Vagina (tissue), 2 donors: ENCODE data around the gene STARD13. TPM values are rescaled to one million over a fixed set of nuclear protein-coding genes. Genes with fewer than 3 reads are reported as not detected.

ENCODE experiments used
- DNase-seq, 2 donors: peaks; one replicate each; pipeline ENCODE4 v3.0.0-alpha.2; 2017; ENCODE audit errors: extremely low spot score in 2 of 2
- H3K27ac ChIP-seq: fragments of 200-600 bp; sonication (generic); one replicate; pipeline ENCODE4 v1.5.1; 2019
- H3K27me3 ChIP-seq: fragments of 200-600 bp; sonication (generic); one replicate; pipeline ENCODE4 v1.5.1; 2019
- H3K36me3 ChIP-seq, 2 donors: fragments of 200-600 bp; sonication (generic); one replicate each; pipeline ENCODE4 v1.5.1; 2017 to 2019
- H3K4me1 ChIP-seq: fragments of 200-600 bp; sonication (generic); one replicate; pipeline ENCODE4 v1.5.1; 2019
- H3K4me3 ChIP-seq, 2 donors: fragments of 200-600 bp; sonication (generic); 1 replicate in 1 of 2; 2 replicates in 1 of 2; pipeline ENCODE4 v1.5.1; 2016 to 2019
- H3K9me3 ChIP-seq: fragments of 200-600 bp; sonication (generic); one replicate; pipeline ENCODE4 v1.5.1; 2019
- CTCF ChIP-seq, 3 experiments: fragments of 450-650 bp in 2 of 3; fragments of 200-600 bp in 1 of 3; sonication (generic) in 1 of 3; IDR thresholded peaks; one replicate each; pipeline ENCODE4 v1.5.1; 2017 to 2019; ENCODE audit warnings: antibody characterized with exemption in 3 of 3, mild to moderate bottlenecking in 2 of 3, moderate library complexity in 2 of 3
- POLR2A ChIP-seq, 2 donors: fragments of 450-650 bp; IDR thresholded peaks; one replicate each; pipeline ENCODE4 v1.6.1; 2017; ENCODE audit warnings: antibody characterized with exemption in 2 of 2, mild to moderate bottlenecking in 2 of 2, moderate library complexity in 2 of 2
- POLR2AphosphoS5 ChIP-seq, 2 donors: sonication (generic); formaldehyde crosslinking; IDR thresholded peaks; one replicate each; pipeline ENCODE4 v1.9.0; 2017; ENCODE audit warnings: antibody characterized with exemption in 2 of 2, mild to moderate bottlenecking in 2 of 2, low read depth in 1 of 2; ENCODE audit not compliant: insufficient read depth in 1 of 2
- intact Hi-C: fragments of 100-400 bp; cut with DNase I; formaldehyde crosslinking; loops from one replicate; pipeline ENCODE4 v1.15.1; 2023
- total RNA-seq: library from RNA; depleted of rRNA; stranded (reverse); fragments of >200 nt; gene quantifications from one replicate; pipeline ENCODE4 v1.2.3, GENCODE V29; 2016

STARD13 gene
- total RNA-seq, 1 donor from 2014 or later: 33.1 TPM

- TF ChIP-seq CTCF (IDR thresholded peaks at IDR 0.05): no peak
- no peak for TF ChIP-seq POLR2A (IDR thresholded peaks at IDR 0.05)
- TF ChIP-seq POLR2AphosphoS5 (IDR thresholded peaks at IDR 0.05; ENCODE audit: insufficient read depth in 1 of 2, low read depth in 1 of 2): no peak
- H3K4me1 ChIP-seq: peaks cover 68% of the 10 kb centered on the region
- no peaks in the 10 kb centered on the region for H3K27me3 ChIP-seq
- no peak overlapping the region for H3K4me3 ChIP-seq
- peak overlapping the region; percentile 40 for H3K27ac ChIP-seq
- no peaks in the 10 kb centered on the region for H3K9me3 ChIP-seq
- intact Hi-C loops: no loop called here
- DNase-seq: no peak
- H3K36me3 ChIP-seq: no peaks in the 10 kb centered on the region
Measured at GRCh38 chr13:33263976-33264619, 21.5 kb downstream of the STARD13 start.

GRCh38 chr13:33263484-33263883 lies 22.1 kb downstream of the STARD13 start:
- TF ChIP-seq CTCF (IDR thresholded peaks at IDR 0.05) (no peak), POLR2AphosphoS5 (IDR thresholded peaks at IDR 0.05; ENCODE audit: insufficient read depth in 1 of 2, low read depth in 1 of 2) (no peak), POLR2A (IDR thresholded peaks at IDR 0.05) (no peak)
- no peak for DNase-seq
- Histone ChIP-seq H3K4me1 (peaks cover 71% of the 10 kb centered on the region), H3K36me3 (no peaks in the 10 kb centered on the region), H3K27me3 (no peaks in the 10 kb centered on the region), H3K4me3 (no peak overlapping the region), H3K9me3 (no peaks in the 10 kb centered on the region), H3K27ac (peak overlapping the region; percentile 30)
- intact Hi-C loops: no loop called here

- H3K9me3 ChIP-seq: no peaks in the 10 kb centered on the region
- H3K4me3 ChIP-seq: no peak overlapping the region
- H3K4me1 ChIP-seq: peaks cover 69% of the 10 kb centered on the region
- H3K36me3 ChIP-seq: no peaks in the 10 kb centered on the region
- DNase-seq: no peak
- H3K27ac ChIP-seq: peak overlapping the region; percentile 30
- intact Hi-C loops: no loop called here
- H3K27me3 ChIP-seq: no peaks in the 10 kb centered on the region
- TF ChIP-seq POLR2A (IDR thresholded peaks at IDR 0.05) (no peak), POLR2AphosphoS5 (IDR thresholded peaks at IDR 0.05; ENCODE audit: insufficient read depth in 1 of 2, low read depth in 1 of 2) (no peak), CTCF (IDR thresholded peaks at IDR 0.05) (no peak)
Measured at GRCh38 chr13:33262997-33263396, 22.6 kb downstream of the STARD13 start.

- intact Hi-C loops: no loop called here
- H3K9me3 ChIP-seq: no peaks in the 10 kb centered on the region
- peak overlapping the region; percentile 30 for H3K27ac ChIP-seq
- H3K4me1 ChIP-seq: peaks cover 73% of the 10 kb centered on the region
- TF ChIP-seq POLR2AphosphoS5 (IDR thresholded peaks at IDR 0.05; ENCODE audit: insufficient read depth in 1 of 2, low read depth in 1 of 2) (no peak), POLR2A (IDR thresholded peaks at IDR 0.05) (no peak), CTCF (IDR thresholded peaks at IDR 0.05) (no peak)
- H3K4me3 ChIP-seq: no peak overlapping the region
- H3K36me3 ChIP-seq: no peaks in the 10 kb centered on the region
- no peak for DNase-seq
- H3K27me3 ChIP-seq: no peaks in the 10 kb centered on the region
Measured at GRCh38 chr13:33262594-33262993, 23.0 kb downstream of the STARD13 start.

GRCh38 chr13:33262062-33262487 lies 23.5 kb downstream of the STARD13 start:
- TF ChIP-seq POLR2AphosphoS5 (IDR thresholded peaks at IDR 0.05; ENCODE audit: insufficient read depth in 1 of 2, low read depth in 1 of 2) (peak in 1 of 2 donors; percentile 31), POLR2A (IDR thresholded peaks at IDR 0.05) (no peak)

More at GRCh38 chr13:33262062-33262487, 23.5 kb downstream of the STARD13 start:
- intact Hi-C loops: no loop called here
- no peak for DNase-seq
- Histone ChIP-seq H3K9me3 (no peaks in the 10 kb centered on the region), H3K27ac (peak overlapping the region; percentile 30), H3K36me3 (no peaks in the 10 kb centered on the region), H3K27me3 (no peaks in the 10 kb centered on the region), H3K4me3 (no peak overlapping the region), H3K4me1 (peaks cover 78% of the 10 kb centered on the region)
